K562 (cell line): ENCODE data around the gene PRSS27. TPM values are rescaled to one million over a fixed set of nuclear protein-coding genes. Genes with fewer than 3 reads are reported as not detected.

Experiments used
- ATAC-seq: fragments of 200-7000 bp; cut with Tn5 transposase; 3 replicates; pipeline ENCODE4 v1.9.1; 2020; ENCODE audit warnings: moderate library complexity
- Bru-seq: library from RNA; stranded (reverse); fragments of 400-500 nt; gene quantifications from one replicate; lab custom pipeline; 2021; lab: Mats Ljungman, UMichigan
- BruChase-seq, 2 experiments: library from RNA; stranded (reverse); fragments of 400-500 nt; gene quantifications; one replicate each; lab custom pipeline; 2021; lab: Mats Ljungman, UMichigan
- BruUV-seq: library from RNA; stranded (reverse); fragments of 400-500 nt; replicated peaks from 2 replicates; lab custom pipeline; 2021; lab: Mats Ljungman, UMichigan
- CTCF ChIA-PET: fragments of 300-600 bp; formaldehyde crosslinking; extraction: SDS; loops from one replicate; lab custom pipeline; 2021; ENCODE audit warnings: low intra/inter-chr PET ratio; lab: Yijun Ruan, JAX
- POLR2A ChIA-PET: fragments of 300-600, 350-650 bp; sonication (Branson Sonifier 250); formaldehyde crosslinking; extraction: SDS; loops from one replicate; lab custom pipeline; 2021; ENCODE audit warnings: antibody characterized with exemption, inconsistent platforms; lab: Yijun Ruan, JAX
- DNase-seq, 4 experiments: peaks; one replicate each; pipeline versions ENCODE4 v3.0.0 to v3.0.0-alpha.2; 2011 to 2018; ENCODE audit warnings: low spot score in 3 of 4, mixed read lengths in 3 of 4; ENCODE audit errors: extremely low read depth in 1 of 4
- FAIRE-seq: peaks from 2 replicates; lab custom pipeline; 2011; peaks lifted over from hg19 to GRCh38; lab: Jason Lieb, UNC
- H2AFZ ChIP-seq: 2 replicates; pipeline ENCODE4 v1.6.0; 2011; ENCODE audit warnings: low read depth, low read length, control low read depth, inconsistent platforms
- H3K27ac ChIP-seq: fragments of 200-600 bp; 3 replicates; pipeline ENCODE4 v1.8.0; 2011; ENCODE audit warnings: low read depth, mild to moderate bottlenecking, control low read depth, inconsistent platforms, low read length, moderate library complexity, mixed read lengths; ENCODE audit errors: extremely low read depth
- H3K27me3 ChIP-seq, 2 experiments: fragments of 300-600 bp in 1 of 2; 2 replicates in 1 of 2; 3 replicates in 1 of 2; pipeline versions ENCODE4 v1.6.0 to v1.8.0; 2011; ENCODE audit warnings: inconsistent platforms in 2 of 2, low read length in 2 of 2, mild to moderate bottlenecking in 1 of 2, mixed read lengths in 1 of 2, moderate library complexity in 1 of 2; ENCODE audit not compliant: control insufficient read depth in 2 of 2, insufficient read depth in 2 of 2
- H3K36me3 ChIP-seq: fragments of 300-600 bp; 3 replicates; pipeline ENCODE4 v1.8.0; 2011; ENCODE audit warnings: mild to moderate bottlenecking, low read length, inconsistent platforms; ENCODE audit not compliant: control insufficient read depth, insufficient read depth
- H3K4me1 ChIP-seq, 2 experiments: fragments of 200-600 bp in 1 of 2; replicated peaks in 1 of 2; 2 replicates in 1 of 2; 3 replicates in 1 of 2; pipeline versions ENCODE4 v1.5.1 to v1.8.0; 2011; ENCODE audit warnings: inconsistent platforms in 2 of 2, low read length in 2 of 2, mild to moderate bottlenecking in 1 of 2, mixed read lengths in 1 of 2, moderate library complexity in 1 of 2; ENCODE audit not compliant: control insufficient read depth in 2 of 2, insufficient read depth in 2 of 2
- H3K4me2 ChIP-seq: 2 replicates; pipeline ENCODE4 v1.6.1; 2011; ENCODE audit warnings: low read length, control low read depth, inconsistent platforms, mixed read lengths; ENCODE audit not compliant: insufficient read depth
- H3K4me3 ChIP-seq: fragments of 200-600 bp; sonication (generic), shearing (Covaris generic); 2 replicates; pipeline ENCODE4 v1.5.1; 2016; ENCODE audit warnings: control low read depth, inconsistent platforms
- H3K79me2 ChIP-seq: fragments of 200-600 bp; 3 replicates; pipeline ENCODE4 v1.8.0; 2011; ENCODE audit warnings: low read length, inconsistent platforms; ENCODE audit not compliant: control insufficient read depth, insufficient read depth
- H3K9ac ChIP-seq, 2 experiments: 2 replicates each; pipeline versions ENCODE4 v1.6.0 to v1.6.1; 2011; ENCODE audit warnings: low read depth in 2 of 2, low read length in 2 of 2, control low read depth in 1 of 2, inconsistent platforms in 1 of 2, mild to moderate bottlenecking in 1 of 2, mixed read lengths in 1 of 2; ENCODE audit not compliant: insufficient read depth in 1 of 2
- H3K9me1 ChIP-seq: one replicate; pipeline ENCODE4 v1.6.0; 2011; ENCODE audit warnings: inconsistent platforms, mild to moderate bottlenecking, low read length, moderate library complexity; ENCODE audit not compliant: control insufficient read depth, insufficient read depth
- H3K9me3 ChIP-seq: replicated peaks from 2 replicates; pipeline ENCODE4 v1.5.1; 2011; ENCODE audit warnings: low read depth, low read length, inconsistent platforms; ENCODE audit not compliant: control insufficient read depth, insufficient read depth
- H4K20me1 ChIP-seq: replicated peaks from 2 replicates; pipeline ENCODE4 v1.6.1; 2011; ENCODE audit warnings: low read length, inconsistent platforms, mixed read lengths; ENCODE audit not compliant: control insufficient read depth, insufficient read depth
- CHCHD3 ChIP-seq: fragments of 250-450 bp; sonication (Bioruptor Pico); IDR thresholded peaks from 2 replicates; pipeline ENCODE4 v2.1.2; 2022; ENCODE audit warnings: mild to moderate bottlenecking
- FIP1L1 ChIP-seq: fragments of 200-400 bp; formaldehyde crosslinking; IDR thresholded peaks from 2 replicates; pipeline ENCODE4 v1.6.1; 2018; ENCODE audit warnings: mild to moderate bottlenecking, low read depth, low read length; ENCODE audit not compliant: poor library complexity, severe bottlenecking
- PCBP1 ChIP-seq: fragments of 200-400 bp; formaldehyde crosslinking; IDR thresholded peaks from 2 replicates; pipeline ENCODE4 v1.6.1; 2018; ENCODE audit warnings: mild to moderate bottlenecking, low read depth, low read length; ENCODE audit not compliant: poor library complexity, severe bottlenecking
- ZBTB7A ChIP-seq: IDR thresholded peaks from 2 replicates; pipeline ENCODE4 v1.6.1; 2011; ENCODE audit warnings: low read depth, mild to moderate bottlenecking, low read length, moderate library complexity, borderline replicate concordance; ENCODE audit not compliant: control insufficient read depth
- ZC3H4 ChIP-seq: sonication (generic); formaldehyde crosslinking; IDR thresholded peaks from 2 replicates; pipeline ENCODE4 v1.9.0; 2021; ENCODE audit warnings: missing genetic modification reagents, borderline replicate concordance
- WGBS: fragments of 100-300 bp; shearing (Covaris generic); methylation state at CpG from one replicate; pipeline ENCODE4 v1.1.6; 2016; ENCODE audit warnings: low coverage, mixed read lengths; ENCODE audit not compliant: insufficient coverage; ENCODE audit errors: missing lambda C conversion rate; 5-methylcytosine and 5-hydroxymethylcytosine counted together
- in situ Hi-C: fragments of 300-500 bp; cut with MboI; formaldehyde crosslinking; loops from 4 replicates; pipeline ENCODE4 v1.15.0; 2018; ENCODE audit warnings: inconsistent platforms, mixed read lengths
- intact Hi-C: fragments of 100-400 bp; cut with micrococcal nuclease; formaldehyde crosslinking; loops from 2 replicates; pipeline ENCODE4 v1.14.2; 2022
- long read RNA-seq, 3 experiments: library from polyadenylated mRNA in 2 of 3; library from RNA in 1 of 3; unstranded in 2 of 3; stranded (forward) in 1 of 3; transcript quantifications; one replicate each; pipeline ENCODE4 v2.0.0, GENCODE V29; 2019 to 2022
- polyA minus RNA-seq, 3 experiments: library from RNA; depleted of rRNA, polyadenylated mRNA; stranded (reverse); fragments of >200 nt; gene quantifications; 2 replicates each; pipeline ENCODE4 v1.2.3, GENCODE V29; 2011
- polyA plus RNA-seq, 8 experiments: library from polyadenylated mRNA; depleted of rRNA in 4 of 8; stranded (reverse) in 5 of 8; unstranded in 3 of 8; fragments of >200 nt; fragmentation: Nextera tagmentation in 2 of 8; fragmentation: Illumina TruSeq in 1 of 8; extraction: Ambion mirVana in 2 of 8; extraction: Trizol in 1 of 8; gene quantifications; 2 replicates each; pipeline versions ENCODE4 v1.2.1 to v1.2.3, GENCODE V29; 2011 to 2014; ENCODE audit warnings: inconsistent platforms in 1 of 8, missing spikeins in 1 of 8
- total RNA-seq, 7 experiments: library from RNA; depleted of rRNA in 6 of 7; stranded (reverse); fragments of >200 nt in 6 of 7; fragmentation: Illumina TruSeq in 2 of 7; extraction: Trizol in 2 of 7; gene quantifications; 2 replicates each; pipeline versions ENCODE4 v1.2.1 to v1.2.3, GENCODE V29; 2011 to 2021; ENCODE audit warnings: low replicate concordance in 1 of 7

The PRSS27 gene
- 0.83 and 2.0 TPM in 2 replicates for total RNA-seq (2011; cell fraction: chromatin; rRNA removed; ENCODE audit: low replicate concordance)
- total RNA-seq (2011; cell fraction: nucleolus; rRNA removed), result 1.6 and 2.0 TPM in 2 replicates
- 1.4 and 1.5 TPM in 2 replicates for total RNA-seq (2011; cell fraction: nucleoplasm; rRNA removed)
- total RNA-seq (2014; rRNA removed) (0.09 and 0.29 TPM in 2 replicates), total RNA-seq (2014; rRNA removed; fragmentation: Illumina TruSeq; extraction: Trizol) (not detected in 2 replicates), total RNA-seq (2015; rRNA removed; fragmentation: Illumina TruSeq; extraction: Trizol) (0.15 and 0.18 TPM in 2 replicates), total RNA-seq (2021) (0.16 and 0.20 TPM in 2 replicates), polyA plus RNA-seq (2011; rRNA removed) (0.20 TPM in 2 replicates), polyA plus RNA-seq (2014; fragmentation: Illumina TruSeq; extraction: Trizol) (0.11 TPM in 1 of 2 replicates, not detected in the other), polyA plus RNA-seq (2014; fragmentation: Nextera tagmentation; extraction: Ambion mirVana) (not detected), polyA plus RNA-seq (2014; rRNA removed) (0.22 TPM in 1 of 2 replicates, not detected in the other), polyA minus RNA-seq (2011; rRNA and poly(A)+ RNA removed) (0.07 and 0.15 TPM in 2 replicates), Bru-seq, nascent RNA (percentile 36 among the genes with signal in this experiment), BruChase-seq, experiment 1, labeled RNA remaining after a 2-hour chase (percentile 35 among the genes with signal in this experiment), BruChase-seq, experiment 2, labeled RNA remaining after a 6-hour chase (percentile 31 among the genes with signal in this experiment)
- polyA plus RNA-seq (2011; cell fraction: cytosol; rRNA removed), result 0.19 and 0.86 TPM in 2 replicates
- 0.65 and 0.77 TPM in 2 replicates for polyA plus RNA-seq (2011; cell fraction: nucleus; rRNA removed)
- 0.26 and 1.3 TPM in 2 replicates for polyA plus RNA-seq (2012)
- not detected in 2 replicates for polyA minus RNA-seq (2011; cell fraction: cytosol; rRNA and poly(A)+ RNA removed)
- polyA minus RNA-seq (2011; cell fraction: nucleus; rRNA and poly(A)+ RNA removed), result 0.44 and 0.67 TPM in 2 replicates
- long read RNA-seq, experiment 1, result 0 reads
- long read RNA-seq, experiment 2, result 0 reads
- long read RNA-seq, experiment 3, result 0 reads

DNA sequence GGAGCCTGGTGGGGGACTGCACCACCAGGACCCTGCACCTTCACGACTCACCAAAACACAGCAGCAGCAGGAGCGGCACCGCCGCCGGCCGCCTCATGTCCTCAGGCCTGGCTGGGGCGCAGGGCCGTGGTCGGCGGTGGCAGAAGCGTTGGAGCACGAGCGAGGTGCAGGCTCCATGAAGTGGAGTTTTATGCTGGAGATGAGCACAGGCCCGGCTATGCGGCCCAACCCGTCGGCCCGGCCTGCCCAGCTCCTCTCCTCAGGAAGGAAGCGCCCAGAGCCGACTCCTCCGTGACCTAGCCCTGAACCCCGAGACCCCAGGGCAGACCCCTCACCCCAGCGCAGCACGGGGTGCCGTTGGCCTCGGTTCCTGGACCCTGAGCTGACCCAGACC lies at the start of gene PRSS27:
Gene PRSS27 (minus strand): TSS at position 161 of the 394 bp plus-strand sequence. CDS start 64 bp downstream, at position 97.
- TF ChIP-seq ZC3H4 (CRISPR knock-in tag) (0 out of 2 replicates have a peak, but pooled peaks have one; percentile 27), CHCHD3 (CRISPR knock-in tag) (no peak), ZBTB7A (peak; percentile 65; the same call in 1 of the 2 replicates), FIP1L1 (peak; percentile 45), PCBP1 (peak; percentile 57)
- Histone ChIP-seq H3K4me2 (peak within 1 kb of the TSS; percentile 65), H3K4me3 (peak within 1 kb of the TSS; percentile 51), H3K36me3 (no peaks in the 10 kb centered on the region), H3K9me3 (no peaks in the 10 kb centered on the region), H3K9me1 (no peaks in the 10 kb centered on the region), H3K9ac (peak within 1 kb of the TSS; percentile 64 to 92; a peak in 3 of 4 replicates), H3K27me3 (peaks cover 0 to 2% of the 10 kb centered on the region in 2 experiments; a peak in 3 of 5 replicates), H2AFZ (peak within 1 kb of the TSS; percentile 69), H3K27ac (peak within 1 kb of the TSS; percentile 44), H3K79me2 (no peaks in the 10 kb centered on the region), H3K4me1 (peaks cover 2 to 60% of the 10 kb centered on the region in 2 experiments; a peak in 3 of 5 replicates), H4K20me1 (peaks cover 4% of the 10 kb centered on the region; the same call in 1 of the 2 replicates)
- ChIA-PET POLR2A (interaction anchor here (0.5 to 0.6 kb wide), 2 partner anchors 22 to 204 kb away, joined by 3 read pairs; no protein-coding TSS in a partner anchor), CTCF (no interaction called here)
- intact Hi-C loops, result no loop called here
- no peak for ATAC-seq
- 90% methylated on average over 25 of the region's 26 CpGs for WGBS
- in situ Hi-C loops, result no loop called here
- BruUV-seq, result no TSS peak
- FAIRE-seq, result no peak
- DNase-seq, result no peak
